Globus pallidus (tissue), 1 donor: ENCODE data around the gene ZMAT3.
A peak's percentile ranks its signal among the peaks of the same experiment; 100 is the strongest.
"Not testable (repeated sequence)": the region's sequence is repeated elsewhere in the genome, so short reads cannot be mapped to it uniquely, and the experiment has no call there.

ENCODE experiments used
- DNase-seq: peaks from one replicate; pipeline ENCODE4 v3.0.0-alpha.2; 2015; ENCODE audit warnings: low spot score

ZMAT3 gene

GRCh38 chr3:179071323-179072099, at the start of gene ZMAT3:
ZMAT3 (minus strand) TSS chr3:179071809; CDS start chr3:179067752, 4,057 bp downstream.
- peak; percentile 89 for DNase-seq

GRCh38 chr3:179116816-179117215, 45.2 kb upstream of the ZMAT3 start:
- DNase-seq: no peak

- DNase-seq: not testable (repeated sequence)
Measured at GRCh38 chr3:179115444-179115843, 43.8 kb upstream of the ZMAT3 start.

- DNase-seq: no peak
Measured at GRCh38 chr3:179113903-179114302, 42.3 kb upstream of the ZMAT3 start.

GRCh38 chr3:179108086-179108485, 36.5 kb upstream of the ZMAT3 start:
- no peak for DNase-seq

GRCh38 chr3:179107617-179108016, 36.0 kb upstream of the ZMAT3 start:
- DNase-seq: no peak

- no peak for DNase-seq
Measured at GRCh38 chr3:179105881-179106280, 34.3 kb upstream of the ZMAT3 start.

GRCh38 chr3:179100652-179101051, 29.0 kb upstream of the ZMAT3 start:
- no peak for DNase-seq

- DNase-seq: no peak
Measured at GRCh38 chr3:179098388-179099077, 26.9 kb upstream of the ZMAT3 start.

GRCh38 chr3:179093807-179094206, 22.2 kb upstream of the ZMAT3 start:
- DNase-seq: no peak

- DNase-seq: no peak
Measured at GRCh38 chr3:179091113-179091512, 19.5 kb upstream of the ZMAT3 start.

GRCh38 chr3:179088306-179088705, 16.7 kb upstream of the ZMAT3 start:
- DNase-seq: no peak

- DNase-seq: no peak
Measured at GRCh38 chr3:179083977-179084376, 12.4 kb upstream of the ZMAT3 start.

- no peak for DNase-seq
Measured at GRCh38 chr3:179082416-179082815, 10.8 kb upstream of the ZMAT3 start.

GRCh38 chr3:179081885-179082284, 10.3 kb upstream of the ZMAT3 start:
- no peak for DNase-seq

- no peak for DNase-seq
Measured at GRCh38 chr3:179079537-179079936, 7.9 kb upstream of the ZMAT3 start.

- no peak for DNase-seq
Measured at GRCh38 chr3:179076243-179077027, 4.8 kb upstream of the ZMAT3 start.

GRCh38 chr3:179074656-179075055, 3.0 kb upstream of the ZMAT3 start:
- DNase-seq: no peak

GRCh38 chr3:179073816-179074215, 2.2 kb upstream of the ZMAT3 start:
- no peak for DNase-seq

GRCh38 chr3:179072100-179072438, 460 bp upstream of the ZMAT3 start:
- DNase-seq: no peak

- no peak for DNase-seq
Measured at GRCh38 chr3:179071027-179071322, 634 bp downstream of the ZMAT3 start.

GRCh38 chr3:179069762-179070390, 1.7 kb downstream of the ZMAT3 start:
- no peak for DNase-seq
